Adrenal gland (tissue), 12 donors: ENCODE results near the gene SEC23B. TPM values are rescaled to one million over a fixed set of nuclear protein-coding genes. Genes with fewer than 3 reads are reported as not detected.

Experiments
- DNase-seq, 7 donors: peaks; one replicate each; pipeline ENCODE4 v3.0.0-alpha.2; 2019 to 2020
- H3K27ac ChIP-seq, 5 donors: fragments of 200-600 bp; sonication (generic) in 4 of 5; 1 replicate in 3 of 5; 2 replicates in 2 of 5; pipeline versions ENCODE4 v1.5.1 to v1.8.0; 2016 to 2020; ENCODE audit warnings: mild to moderate bottlenecking in 1 of 5
- H3K27me3 ChIP-seq: fragments of 200-600 bp; 2 replicates; pipeline ENCODE4 v1.8.0; 2021
- H3K36me3 ChIP-seq, 2 donors: fragments of 200-600 bp; replicated peaks in 1 of 2; 1 replicate in 1 of 2; 2 replicates in 1 of 2; pipeline versions ENCODE4 v1.5.1 to v1.8.0; 2018 to 2022
- H3K4me1 ChIP-seq, 2 donors: fragments of 200-600 bp; replicated peaks in 1 of 2; 1 replicate in 1 of 2; 2 replicates in 1 of 2; pipeline versions ENCODE4 v1.5.1 to v1.8.0; 2018 to 2021
- H3K4me3 ChIP-seq, 4 donors: fragments of 200-600 bp; sonication (generic) in 3 of 4; one replicate each; pipeline ENCODE4 v1.5.1; 2016 to 2018
- H3K9me3 ChIP-seq, 3 donors: fragments of 200-600 bp; sonication (generic) in 1 of 3; replicated peaks in 1 of 3; 1 replicate in 2 of 3; 2 replicates in 1 of 3; pipeline versions ENCODE4 v1.5.1 to v1.8.0; 2016 to 2021
- POLR2A ChIP-seq, 2 donors: fragments of 450-650 bp; IDR thresholded peaks; one replicate each; pipeline ENCODE4 v1.6.1; 2017; ENCODE audit warnings: antibody characterized with exemption in 2 of 2, mild to moderate bottlenecking in 2 of 2, moderate library complexity in 1 of 2
- intact Hi-C, 2 donors: fragments of 100-400 bp; cut with DNase I; formaldehyde crosslinking; loops; one replicate each; pipeline versions ENCODE4 v1.14.1 to v1.15.0; 2022 to 2023
- microRNA counts, 2 donors: library from miRNA; unstranded; fragments of <30 nt; microRNA quantifications; one replicate each; lab custom pipeline; 2016
- microRNA-seq, 3 donors: library from miRNA; unstranded; fragments of <30 nt; microRNA quantifications; one replicate each; pipeline ENCODE4, GENCODE V29; 2017 to 2020
- polyA plus RNA-seq, 3 donors: library from polyadenylated mRNA; stranded (reverse); fragments of 200-250 nt in 2 of 3; fragments of 350-450 nt in 1 of 3; fragmentation: Illumina TruSeq in 1 of 3; extraction: RNeasy Lipid Tissue Mini Kit (QIAGEN cat#74804) in 1 of 3; gene quantifications; one replicate each; pipeline ENCODE4 v1.2.3, GENCODE V29; 2013 to 2014
- small RNA-seq, 2 donors: library from RNA; depleted of rRNA; stranded (forward); fragments of <200 nt; gene quantifications; one replicate each; pipeline ENCODE3, GENCODE V24; 2016
- total RNA-seq, 9 donors: library from RNA; depleted of rRNA in 4 of 9; stranded (reverse); fragments of >200 nt in 4 of 9; fragments of 120-200 nt in 1 of 9; fragmentation: NEBNext Ultra II Directional in 1 of 9; extraction: Animal tissue kit (Norgen Biotek cat#: 25700) in 1 of 9; gene quantifications; one replicate each; pipeline versions ENCODE4 v1.1.0 to v1.2.4, GENCODE V29; 2013 to 2023
- TF ChIP-seq, protein P1 (sequence below), 6 experiments: fragments of 450-650 bp in 4 of 6; fragments of 200-600 bp in 2 of 6; sonication (generic) in 1 of 6; IDR thresholded peaks; 1 replicate in 5 of 6; 2 replicates in 1 of 6; pipeline versions ENCODE4 v1.5.1 to v1.8.0; 2016 to 2021; ENCODE audit warnings: antibody characterized with exemption in 6 of 6, mild to moderate bottlenecking in 2 of 6, moderate library complexity in 1 of 6
- donor health status: healthy with polysubstance abuse.
- donor health status: Bipolar disorder and iron deficiency.
- donor health status: DM: yes; HTN: yes; CAD: no.
- donor health status: DM: no; HTN: no; CAD: no.
- donor health status: DM: no; HTN: no; CAD: no.
- donor health status: DM: yes; HTN: yes; CAD: no.

SEC23B gene
- total and polyA plus RNA-seq, 12 donors, result 7.1 to 241 (median 76.1) TPM

DNA sequence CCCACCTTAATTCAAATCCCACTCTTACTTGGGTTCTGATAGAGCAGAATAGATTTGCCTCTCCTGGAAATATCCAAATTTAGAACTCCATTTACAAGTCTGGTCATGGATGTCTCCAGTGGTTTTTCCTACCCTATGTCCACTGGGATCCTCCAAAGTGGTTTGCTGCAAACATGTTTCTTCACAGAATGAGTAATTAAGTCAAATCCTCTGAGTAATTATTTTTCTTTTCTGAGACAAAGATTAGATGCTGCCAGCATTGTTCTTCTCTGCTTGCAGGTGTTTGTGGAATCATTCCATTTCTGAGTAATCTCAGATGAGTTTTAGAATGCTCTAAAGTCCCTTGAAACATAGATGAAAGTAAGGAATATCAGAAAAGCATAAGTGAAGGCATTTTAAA, 102.0 kb downstream of the SEC23B start:
- Histone ChIP-seq H3K36me3 (no peaks in the 10 kb centered on the region), H3K27me3 (no peaks in the 10 kb centered on the region), H3K4me1 (no peaks in the 10 kb centered on the region), H3K4me3 (no peak overlapping the region), H3K9me3 (no peaks in the 10 kb centered on the region), H3K27ac (no peak overlapping the region)
- intact Hi-C loops, result no loop called here
- TF ChIP-seq, protein P1, sequence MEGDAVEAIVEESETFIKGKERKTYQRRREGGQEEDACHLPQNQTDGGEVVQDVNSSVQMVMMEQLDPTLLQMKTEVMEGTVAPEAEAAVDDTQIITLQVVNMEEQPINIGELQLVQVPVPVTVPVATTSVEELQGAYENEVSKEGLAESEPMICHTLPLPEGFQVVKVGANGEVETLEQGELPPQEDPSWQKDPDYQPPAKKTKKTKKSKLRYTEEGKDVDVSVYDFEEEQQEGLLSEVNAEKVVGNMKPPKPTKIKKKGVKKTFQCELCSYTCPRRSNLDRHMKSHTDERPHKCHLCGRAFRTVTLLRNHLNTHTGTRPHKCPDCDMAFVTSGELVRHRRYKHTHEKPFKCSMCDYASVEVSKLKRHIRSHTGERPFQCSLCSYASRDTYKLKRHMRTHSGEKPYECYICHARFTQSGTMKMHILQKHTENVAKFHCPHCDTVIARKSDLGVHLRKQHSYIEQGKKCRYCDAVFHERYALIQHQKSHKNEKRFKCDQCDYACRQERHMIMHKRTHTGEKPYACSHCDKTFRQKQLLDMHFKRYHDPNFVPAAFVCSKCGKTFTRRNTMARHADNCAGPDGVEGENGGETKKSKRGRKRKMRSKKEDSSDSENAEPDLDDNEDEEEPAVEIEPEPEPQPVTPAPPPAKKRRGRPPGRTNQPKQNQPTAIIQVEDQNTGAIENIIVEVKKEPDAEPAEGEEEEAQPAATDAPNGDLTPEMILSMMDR (IDR thresholded peaks at IDR 0.05), result no peak
- no peak for TF ChIP-seq POLR2A (IDR thresholded peaks at IDR 0.05)
- DNase-seq, result no peak

MicroRNA genes within 50 kb of the gene (microRNA counts, 767-probe panel; counts per million panel counts)
- microRNA hsa-miR-3192 (lab: Ali Mortazavi, UCI), result 0 counts per million in 2 donors

Small RNA genes lying within 50 kb of the gene (microRNA-seq; reads per million reads assigned to microRNA genes)
- 0.45 to 1.1 (median 0.85) reads per million in 3 donors for gene MIR3192

Small RNA genes lying within 50 kb of the gene (small RNA-seq; reads per million reads assigned to genes)
- gene MIR3192, result 0 to 0.08 reads per million in 2 donors
- gene RN7SL638P, result 0 reads per million in 2 donors
- 0 reads per million in 2 donors for gene RNU6ATAC34P

Other genes with a start within 250 kb of the SEC23B start
- gene ZNF133, start 219.4 kb upstream of the SEC23B start, total RNA-seq, result 10 to 100 TPM in 8 of 9 donors, 1 to 10 TPM in 1; 7.1 to 27.9 (median 12.4) TPM
- 10 to 100 TPM in 2 of 3 donors, 1 to 10 TPM in 1; 8.0 to 54.9 (median 53.8) TPM for gene ZNF133, start 219.4 kb upstream of the SEC23B start, polyA plus RNA-seq
- gene DZANK1, start 40.9 kb upstream of the SEC23B start, total RNA-seq, result 1 to 10 TPM; 1.3 to 4.0 (median 2.2) TPM
- 1 to 10 TPM; 3.8 to 5.7 (median 4.6) TPM for gene DZANK1, start 40.9 kb upstream of the SEC23B start, polyA plus RNA-seq
- gene POLR3F, start 40.5 kb upstream of the SEC23B start, total RNA-seq, result 10 to 100 TPM in 3 of 9 donors, 1 to 10 TPM in 6; 4.4 to 26.3 (median 8.5) TPM
- gene POLR3F, start 40.5 kb upstream of the SEC23B start, polyA plus RNA-seq, result 10 to 100 TPM in 2 of 3 donors, 1 to 10 TPM in 1; 9.4 to 17.1 (median 13.4) TPM
- gene RBBP9, start 10.7 kb upstream of the SEC23B start, total RNA-seq, result 10 to 100 TPM; 22.8 to 45.7 (median 27.9) TPM
- gene RBBP9, start 10.7 kb upstream of the SEC23B start, polyA plus RNA-seq, result 10 to 100 TPM in 1 of 3 donors, 1 to 10 TPM in 2; 5.3 to 46.3 (median 5.6) TPM
- 100 to 1,000 TPM in 8 of 9 donors, 10 to 100 TPM in 1; 88.6 to 337 (median 121) TPM for gene SMIM26, start 59.5 kb downstream of the SEC23B start, total RNA-seq
- gene SMIM26, start 59.5 kb downstream of the SEC23B start, polyA plus RNA-seq, result 100 to 1,000 TPM; 123 to 242 (median 199) TPM
- gene DTD1, start 80.1 kb downstream of the SEC23B start, total RNA-seq, result 10 to 100 TPM; 19.0 to 37.0 (median 33.4) TPM
- 10 to 100 TPM in 2 of 3 donors, 1 to 10 TPM in 1; 9.5 to 38.9 (median 13.9) TPM for gene DTD1, start 80.1 kb downstream of the SEC23B start, polyA plus RNA-seq